Measurements from ENCODE around the gene PDE9A. TPM values are rescaled to one million over a fixed set of nuclear protein-coding genes. Genes with fewer than 3 reads are reported as not detected.

Gene PDE9A
- polyA plus RNA-seq, 1 donor = 44.3 TPM

DNA sequence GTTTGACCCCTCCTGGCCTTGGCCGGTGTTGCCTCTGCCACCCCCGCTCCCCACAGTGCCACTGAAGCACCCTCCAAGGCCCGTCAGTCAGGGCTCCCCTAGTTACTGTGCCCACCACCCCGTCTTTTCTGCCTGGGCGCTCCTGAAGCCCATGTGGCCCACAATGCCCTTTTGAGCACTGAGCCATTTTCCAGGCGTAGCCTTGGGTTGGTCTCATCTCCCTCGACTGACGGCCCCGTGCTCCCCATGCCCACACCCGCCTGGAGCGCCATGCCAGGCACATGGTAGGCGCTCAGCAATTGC, 118.0 kb downstream of the PDE9A start:
- no peak for DNase-seq

DNA sequence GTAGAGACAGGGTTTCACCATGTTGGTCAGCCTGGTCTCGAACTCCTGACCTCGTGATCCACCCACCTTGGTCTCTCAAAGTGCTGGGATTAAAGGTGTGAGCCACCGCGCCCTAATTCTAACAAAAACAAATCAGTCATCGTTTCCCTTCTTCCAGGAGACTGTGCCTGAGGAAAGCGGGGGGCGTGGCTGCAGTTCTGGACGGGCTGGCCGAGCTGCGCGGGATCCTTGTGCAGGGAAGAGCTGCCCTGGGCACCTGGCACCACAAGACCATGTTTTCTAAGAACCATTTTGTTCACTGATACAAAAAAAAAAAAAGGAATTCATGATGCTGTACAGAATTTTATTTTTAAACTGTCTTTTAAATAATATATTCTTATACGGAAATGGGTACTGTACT, 121.7 kb downstream of the PDE9A start:
- DNase-seq = no peak

DNA sequence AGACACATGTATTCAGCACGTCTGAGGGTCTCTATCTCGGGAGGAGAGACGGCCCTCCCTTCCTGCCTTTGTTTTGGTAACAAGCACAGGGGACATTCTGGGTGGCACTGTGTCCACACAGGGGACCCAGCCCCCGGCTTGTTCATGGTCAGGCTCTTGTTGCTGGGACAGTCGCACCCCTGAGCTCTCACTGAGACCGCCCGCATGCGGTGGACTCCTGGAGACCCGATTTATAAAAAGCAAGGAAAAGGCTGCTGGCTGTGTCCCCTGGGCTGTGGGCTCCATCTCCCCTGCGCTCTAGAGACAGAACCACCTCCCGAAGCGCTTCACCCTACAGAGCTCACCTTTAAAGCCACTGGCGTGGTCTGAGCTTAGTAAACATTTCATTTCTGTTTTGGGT, 122.5 kb downstream of the PDE9A start:
- DNase-seq = no peak

- DNase-seq = no peak
Measured at GRCh38 chr21:42777064-42777756, 123.8 kb downstream of the PDE9A start.

- DNase-seq = peak; percentile 55
Measured at GRCh38 chr21:42777757-42778344, 124.4 kb downstream of the PDE9A start.

GRCh38 chr21:42779431-42779861, 126.0 kb downstream of the PDE9A start:
- no peak for DNase-seq

GRCh38 chr21:42780617-42781016, 127.2 kb downstream of the PDE9A start:
- DNase-seq = no peak

GRCh38 chr21:42781150-42781970, 127.9 kb downstream of the PDE9A start:
- no peak for DNase-seq

DNA sequence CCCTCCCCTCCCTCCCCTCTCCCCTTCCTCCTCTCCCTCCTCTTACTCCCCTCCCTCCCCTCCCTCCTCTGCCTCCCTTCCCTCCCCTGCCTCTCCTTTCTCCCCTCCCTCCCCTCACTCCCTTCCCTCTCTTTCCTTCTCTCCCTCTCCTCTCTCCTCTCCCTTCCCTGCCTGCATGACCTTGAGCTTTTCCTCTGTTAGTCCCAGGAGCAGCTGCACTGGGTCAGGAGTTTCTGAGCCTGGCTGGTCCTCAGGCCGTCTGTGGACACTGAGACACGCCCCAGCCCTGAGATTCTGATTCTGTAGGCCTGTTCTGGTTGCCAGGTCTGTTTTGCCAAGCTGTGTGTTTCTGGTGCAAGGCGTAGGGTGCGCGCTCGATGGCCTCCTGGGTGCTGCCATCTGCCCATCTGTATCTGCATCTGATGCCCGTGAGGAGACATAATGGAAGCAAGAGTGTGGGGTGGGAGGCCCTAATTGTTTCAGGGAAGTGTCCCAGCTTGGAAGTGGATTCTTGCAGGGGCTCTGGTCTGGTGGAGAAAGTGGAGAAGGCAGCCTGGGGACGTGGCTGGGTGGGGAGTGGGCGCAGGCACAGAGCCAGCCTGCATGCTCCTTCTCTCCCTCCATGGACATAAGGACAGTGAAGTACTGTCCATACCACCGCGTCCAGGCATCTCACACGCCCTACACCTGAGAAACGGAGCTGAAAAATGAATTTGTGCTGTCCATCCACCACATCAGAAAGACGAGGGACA, 128.7 kb downstream of the PDE9A start:
- peak; percentile 45 for DNase-seq

- no peak for DNase-seq
Measured at GRCh38 chr21:42782723-42783242, 129.4 kb downstream of the PDE9A start.

- no peak for DNase-seq
Measured at GRCh38 chr21:42784276-42784675, 130.9 kb downstream of the PDE9A start.

DNA sequence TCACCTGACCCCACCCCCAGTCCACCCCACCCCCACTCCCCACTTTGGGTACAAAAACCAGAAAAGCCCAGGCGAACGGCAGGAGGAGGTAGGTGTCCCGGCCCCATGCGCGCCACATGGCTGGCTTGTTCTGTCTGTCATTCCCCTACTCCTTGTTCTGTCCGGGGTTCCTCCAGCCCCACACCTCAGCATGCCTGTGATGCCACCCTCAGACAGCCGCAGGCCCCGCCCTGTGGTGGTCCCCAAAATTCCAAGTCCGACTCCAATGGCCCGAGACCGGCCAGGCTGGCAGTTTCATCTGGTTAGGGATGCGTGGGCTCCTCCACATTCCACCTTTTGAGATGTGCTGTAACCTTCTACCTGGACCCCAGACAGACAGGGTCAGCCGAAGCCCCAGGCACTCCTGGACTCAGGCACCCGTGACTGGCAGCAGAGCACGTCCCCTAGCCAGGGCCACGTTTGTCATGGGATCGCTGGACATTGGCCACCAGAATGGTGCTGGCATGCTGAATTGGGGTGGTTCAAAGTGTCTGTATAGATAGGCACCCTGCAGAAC, 131.6 kb downstream of the PDE9A start:
- no peak for DNase-seq

- DNase-seq = no peak
Measured at GRCh38 chr21:42785666-42786427, 132.4 kb downstream of the PDE9A start.

DNA sequence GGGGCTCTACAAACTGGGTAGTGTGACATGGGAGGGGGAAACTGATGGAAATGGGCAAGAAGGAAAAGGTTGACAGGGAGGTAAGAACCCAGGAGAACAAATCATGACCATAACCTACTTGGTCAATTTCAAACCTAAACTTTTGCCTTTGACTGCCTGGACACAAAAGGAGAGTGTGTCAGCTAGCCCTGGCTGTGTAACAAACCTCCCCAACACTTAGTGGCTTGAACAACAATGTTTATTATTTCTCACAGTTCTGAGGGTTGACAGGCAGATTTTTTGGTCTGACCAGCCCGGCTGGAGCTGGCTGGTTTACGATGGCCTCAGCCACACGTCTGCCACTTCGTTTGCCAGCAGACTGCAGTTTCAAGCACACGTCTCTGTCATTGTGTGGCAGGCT, 133.5 kb downstream of the PDE9A start:
- DNase-seq = no peak

DNA sequence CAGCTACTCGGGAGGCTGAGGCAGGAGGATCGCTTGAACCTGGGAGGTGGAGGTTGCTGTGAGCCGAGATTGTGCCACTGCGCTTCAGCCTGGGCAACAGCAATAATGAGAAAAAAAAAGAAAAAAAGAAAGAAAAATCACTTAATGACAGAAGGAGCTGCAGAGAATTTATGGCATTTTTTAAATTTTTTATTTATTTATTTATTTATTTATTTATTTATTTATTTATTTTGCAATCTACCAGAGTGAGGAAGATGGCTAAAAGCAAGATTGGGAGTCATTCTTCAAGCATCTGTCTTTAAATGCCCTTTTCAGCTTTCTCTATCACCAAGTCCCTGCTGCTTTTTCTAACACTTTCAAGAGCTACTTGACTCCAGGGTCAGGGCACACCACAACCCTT, 134.2 kb downstream of the PDE9A start:
- no peak for DNase-seq

DNA sequence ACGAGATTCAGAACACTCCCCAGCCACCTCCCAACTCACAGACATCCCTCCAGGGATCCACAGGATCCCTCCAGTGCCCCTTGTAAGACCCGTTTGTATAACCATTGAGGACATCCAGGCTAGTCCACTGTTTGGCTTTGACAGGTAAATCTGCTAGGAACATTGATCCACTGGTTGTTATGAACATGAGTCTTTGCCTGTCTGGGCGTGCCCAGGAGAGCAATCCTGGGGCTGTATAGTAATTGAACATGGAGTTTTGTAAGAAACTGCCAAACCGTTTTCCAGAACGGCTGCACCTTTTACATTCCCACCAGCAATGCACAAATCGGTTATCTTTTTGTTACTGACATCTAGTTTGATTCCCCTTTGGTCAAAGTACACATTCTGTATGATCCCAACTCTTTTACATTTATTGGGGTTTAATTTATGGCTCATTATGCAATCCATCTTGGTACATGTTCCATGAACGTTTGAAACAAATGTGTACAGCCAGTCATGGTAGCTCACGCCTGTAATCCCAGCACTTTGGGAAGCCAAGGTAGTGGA, 137.2 kb downstream of the PDE9A start:
- DNase-seq = no peak

DNA sequence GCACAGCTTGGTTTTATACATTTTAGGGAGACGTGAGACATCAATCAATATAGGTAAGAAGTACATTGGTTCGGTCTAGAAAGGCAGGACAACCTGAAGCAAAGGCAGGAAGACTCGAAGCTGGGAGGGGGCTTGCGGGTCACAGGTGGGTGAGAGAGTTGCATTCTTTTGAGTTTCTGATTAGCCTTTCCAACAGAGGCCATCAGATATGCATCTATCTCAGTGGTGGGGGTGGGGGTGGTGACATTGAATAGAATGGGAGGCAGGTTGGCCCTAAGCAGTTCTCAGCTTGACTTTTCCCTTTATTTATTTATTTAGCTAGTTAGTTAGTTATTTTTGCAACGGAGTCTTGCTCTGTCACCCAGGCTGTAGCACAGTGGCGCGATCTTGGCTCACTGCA, 140.4 kb downstream of the PDE9A start:
- no peak for DNase-seq

GRCh38 chr21:42794551-42794950, 141.1 kb downstream of the PDE9A start:
- no peak for DNase-seq

- no peak for DNase-seq
Measured at GRCh38 chr21:42796327-42797062, 143.1 kb downstream of the PDE9A start.

- DNase-seq = no peak
Measured at GRCh38 chr21:42797522-42797921, 144.1 kb downstream of the PDE9A start.

Measured in left kidney (tissue), 2 donors.